ENCODE results near the gene MTA3.
"Not testable (repeated sequence)": the region's sequence is repeated elsewhere in the genome, so short reads cannot be mapped to it uniquely, and the experiment has no call there.

MTA3 gene

DNA sequence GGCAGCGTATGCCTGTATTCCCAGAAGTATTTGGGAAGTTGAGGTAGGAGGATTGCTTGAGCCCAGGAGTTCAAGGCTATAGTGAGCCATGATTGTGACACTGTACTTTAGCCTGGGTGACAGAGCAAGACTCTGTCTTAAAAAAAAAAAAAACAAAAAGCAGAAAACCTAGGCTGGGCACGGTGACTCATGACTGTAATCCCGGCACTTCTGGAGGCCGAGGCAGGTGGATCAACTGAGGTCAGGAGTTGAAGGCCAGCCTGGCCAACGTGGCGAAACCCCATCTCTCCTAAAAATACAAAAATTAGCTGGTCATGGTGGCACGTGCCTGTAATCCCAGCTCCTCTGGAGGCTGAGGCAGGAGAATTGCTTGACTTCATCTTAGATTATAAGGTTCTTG lies 46.4 kb downstream of the MTA3 start:
- no peak for DNase-seq

- DNase-seq = no peak
These were observed 49.7 kb downstream of the MTA3 start for GRCh38 chr2:42618116-42618515.

DNA sequence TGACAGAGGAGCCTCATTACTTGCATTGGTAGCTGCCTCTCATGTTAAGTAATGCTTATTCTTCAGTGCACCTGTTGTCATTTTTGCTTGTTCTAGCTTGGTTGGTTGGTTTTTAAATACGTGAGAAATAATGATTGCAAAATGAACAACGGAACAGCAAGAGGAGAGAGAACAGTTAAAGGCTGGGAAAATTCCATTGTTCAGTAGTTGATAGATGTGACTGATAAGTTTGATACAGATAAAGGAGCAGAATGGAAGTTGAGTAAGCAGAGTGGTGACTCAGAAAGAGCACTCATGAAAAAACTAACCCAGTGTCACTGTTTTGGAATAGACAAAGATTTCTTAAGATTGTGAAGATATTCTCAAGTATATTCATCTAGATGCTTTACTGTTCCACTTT lies 50.5 kb downstream of the MTA3 start:
- DNase-seq = no peak

DNA sequence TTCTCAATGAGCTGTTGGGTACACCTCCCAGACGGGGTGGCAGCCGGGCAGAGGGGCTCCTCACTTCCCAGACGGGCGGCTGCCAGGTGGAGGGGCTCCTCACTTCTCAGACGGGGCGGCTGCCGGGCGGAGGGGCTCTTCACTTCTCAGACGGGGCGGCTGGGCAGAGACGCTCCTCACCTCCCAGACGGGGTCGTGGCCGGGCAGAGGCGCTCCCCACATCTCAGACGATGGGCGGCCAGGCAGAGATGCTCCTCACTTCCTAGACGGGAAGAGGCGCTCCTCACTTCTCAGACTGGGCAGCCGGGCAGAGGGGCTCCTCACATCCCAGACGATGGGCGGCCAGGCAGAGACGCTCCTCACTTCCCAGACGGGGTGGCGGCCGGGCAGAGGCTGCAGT lies 53.2 kb downstream of the MTA3 start:
- not testable (repeated sequence) for DNase-seq

DNA sequence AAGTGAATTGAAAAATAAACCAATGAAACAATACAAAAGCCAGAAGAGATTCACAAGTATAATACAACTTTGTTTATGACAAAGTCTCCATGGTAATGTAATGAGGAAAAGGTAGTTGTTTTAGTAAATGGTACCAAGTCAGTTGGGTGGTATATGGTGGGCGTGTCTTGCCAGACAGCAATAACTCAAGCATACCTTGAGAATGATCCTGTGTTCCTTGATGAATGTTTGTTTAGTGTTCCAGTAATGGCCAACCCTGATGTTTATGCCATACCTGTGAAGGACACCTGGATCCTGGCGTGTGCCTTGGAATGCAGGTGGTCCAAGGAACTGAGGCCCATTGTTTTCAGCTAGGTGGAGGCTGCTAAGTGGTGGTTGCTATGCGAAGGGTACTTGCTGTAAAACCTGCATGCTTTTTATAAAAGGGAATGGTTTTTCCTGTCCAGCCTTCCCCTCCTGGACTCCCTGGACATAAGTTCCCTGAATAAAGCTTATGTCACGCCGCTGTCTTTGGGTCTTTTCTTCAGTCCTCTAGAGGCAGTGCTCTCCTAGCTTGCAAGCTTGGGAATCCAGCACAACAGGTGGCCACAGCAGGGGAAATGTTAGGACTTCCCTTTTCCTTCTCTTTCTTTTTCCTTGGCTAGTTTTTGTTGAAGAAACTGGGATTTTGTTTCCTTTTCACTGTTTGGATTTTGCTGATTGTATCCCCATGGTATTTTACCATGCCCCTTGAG lies 54.7 kb downstream of the MTA3 start:
- no peak for DNase-seq

- no peak for DNase-seq
These were observed 55.6 kb downstream of the MTA3 start for GRCh38 chr2:42624047-42624446.

- not testable (repeated sequence) for DNase-seq
These were observed 59.6 kb downstream of the MTA3 start for GRCh38 chr2:42628024-42628423.

- DNase-seq = no peak
These were observed 68.5 kb downstream of the MTA3 start for GRCh38 chr2:42636934-42637333.

GRCh38 chr2:42638080-42638784 lies 69.8 kb downstream of the MTA3 start:
- DNase-seq = no peak

- no peak for DNase-seq
These were observed 71.1 kb downstream of the MTA3 start for GRCh38 chr2:42639340-42640077.

DNA sequence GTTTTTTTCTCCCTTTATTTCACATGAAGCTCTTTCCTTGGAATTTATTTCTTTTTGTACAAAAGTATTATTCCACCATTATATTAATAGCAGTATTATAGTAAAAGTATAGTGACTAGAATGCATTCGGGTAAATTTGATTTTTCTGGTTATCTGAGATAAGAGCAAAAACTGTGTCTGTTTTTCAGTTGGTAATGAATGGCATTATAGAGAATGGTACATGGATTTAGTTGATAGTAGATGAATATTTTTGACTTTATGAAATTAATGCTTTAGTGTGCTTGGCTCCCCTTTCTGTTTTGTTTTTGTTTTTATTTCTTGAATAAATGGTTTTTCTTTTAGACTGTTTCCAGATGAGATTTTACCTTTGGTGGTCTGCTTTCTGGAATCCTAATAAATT lies 71.8 kb downstream of the MTA3 start:
- no peak for DNase-seq

- not testable (repeated sequence) for DNase-seq
These were observed 73.9 kb downstream of the MTA3 start for GRCh38 chr2:42642371-42642770.

GRCh38 chr2:42645551-42645950 lies 77.1 kb downstream of the MTA3 start:
- DNase-seq = no peak

DNA sequence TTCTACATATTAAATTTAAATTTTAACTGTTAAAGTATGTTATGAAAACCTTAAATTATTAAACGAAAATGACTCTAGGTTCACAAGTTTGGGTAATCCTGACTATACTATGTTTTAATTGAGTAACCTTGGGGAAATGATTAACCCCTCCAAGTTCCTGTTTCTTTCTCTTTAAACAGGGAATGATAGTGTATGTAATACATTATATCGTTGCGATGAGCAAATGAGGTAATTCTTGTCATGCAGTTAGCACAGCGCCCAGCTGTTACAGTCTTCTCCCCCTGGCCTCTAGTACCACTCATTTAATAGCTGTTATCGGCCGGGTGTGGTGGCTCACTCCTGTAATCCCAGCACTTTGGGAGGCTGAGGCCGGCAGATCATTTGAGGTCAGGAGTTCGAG lies 80.4 kb downstream of the MTA3 start:
- no peak for DNase-seq

GRCh38 chr2:42651057-42651456 lies 82.6 kb downstream of the MTA3 start:
- no peak for DNase-seq

GRCh38 chr2:42652086-42652485 lies 83.7 kb downstream of the MTA3 start:
- DNase-seq = no peak

GRCh38 chr2:42653039-42653438 lies 84.6 kb downstream of the MTA3 start:
- DNase-seq = no peak

DNA sequence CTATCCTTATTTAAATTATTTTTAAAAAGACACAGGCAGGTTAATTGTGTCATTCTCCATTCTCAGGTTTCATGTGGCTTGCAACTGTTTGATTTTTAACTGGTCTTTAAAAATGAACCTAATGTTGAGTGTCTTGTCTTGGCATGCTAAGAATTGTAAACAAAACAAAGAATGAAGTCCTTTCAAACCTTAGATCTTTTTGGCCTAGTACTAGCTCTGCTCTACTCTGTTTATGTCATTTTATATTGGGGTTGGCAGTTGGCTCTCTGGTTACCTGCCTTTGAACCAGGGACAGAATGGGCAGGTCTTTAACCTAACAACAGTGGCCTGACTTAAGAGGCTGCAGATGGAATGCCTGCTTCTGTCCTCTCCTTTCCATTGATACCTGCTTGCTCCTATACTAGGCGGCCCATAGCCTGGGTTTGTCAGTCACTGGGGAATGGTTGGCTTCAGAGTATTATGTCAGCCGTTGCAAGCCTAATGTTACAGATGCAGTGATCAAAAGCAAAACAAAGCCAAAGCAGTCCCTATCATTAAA lies 85.5 kb downstream of the MTA3 start:
- DNase-seq = no peak

GRCh38 chr2:42658306-42658705 lies 89.9 kb downstream of the MTA3 start:
- DNase-seq = no peak

DNA sequence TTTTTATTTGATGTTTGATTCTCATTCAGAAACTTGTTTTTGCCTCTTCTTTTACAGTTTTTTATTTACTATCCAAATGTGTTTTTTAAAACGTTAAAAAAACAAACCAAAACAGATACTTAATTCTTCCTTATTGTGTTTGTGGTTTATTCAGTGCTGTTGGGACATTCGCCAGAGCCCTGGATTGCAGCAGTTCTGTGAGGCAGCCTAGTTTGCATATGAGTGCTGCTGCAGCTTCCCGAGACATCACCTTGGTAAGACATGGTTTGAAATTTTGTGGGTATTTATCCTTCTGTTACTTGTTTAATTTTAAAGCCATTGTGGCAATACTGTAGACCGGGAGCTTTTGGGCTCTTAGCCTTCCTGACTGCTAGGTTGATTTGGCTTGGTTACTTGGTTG lies 91.2 kb downstream of the MTA3 start:
- no peak for DNase-seq

DNA sequence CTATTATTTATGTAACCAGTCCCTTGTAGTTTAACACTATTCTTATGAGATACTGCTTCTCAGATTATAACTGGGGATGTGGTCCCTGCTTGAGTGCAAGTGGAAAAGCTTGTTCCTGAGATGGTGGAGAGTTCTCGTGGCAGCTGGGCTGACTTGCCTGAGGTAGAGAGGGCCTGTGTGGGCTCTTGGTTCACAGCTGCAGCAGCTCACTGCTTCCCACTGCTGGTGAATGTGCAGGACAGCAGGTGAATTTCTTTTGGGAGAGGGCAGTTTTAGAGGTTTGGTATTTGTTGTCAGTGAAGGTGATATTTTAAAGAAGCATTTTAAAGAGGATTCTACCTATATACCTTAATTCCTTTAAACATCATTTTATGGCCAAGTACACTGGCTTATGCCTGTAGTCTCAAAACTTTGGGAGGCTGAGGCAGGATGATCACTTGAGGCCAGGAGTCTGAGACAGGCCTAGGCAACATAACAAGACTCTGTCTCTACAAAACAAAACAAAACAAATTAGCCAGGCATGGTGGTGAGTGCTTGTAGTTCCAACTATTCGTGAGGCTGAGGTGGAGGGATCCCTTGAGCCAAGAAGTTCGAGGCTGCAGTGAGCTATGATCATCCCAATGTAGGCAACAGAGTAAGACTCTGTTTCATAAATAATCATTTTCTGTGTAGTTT lies 94.8 kb downstream of the MTA3 start:
- DNase-seq = peak; percentile 81

- DNase-seq = no peak
These were observed 95.4 kb downstream of the MTA3 start for GRCh38 chr2:42663828-42664227.

GRCh38 chr2:42673989-42674579 lies 105.7 kb downstream of the MTA3 start:
- DNase-seq = no peak

Measured in DMS79 treated with DMSO at 0.1 percent for 48 hours (cell line).